Loucy (cell line): ENCODE results near the gene RSPO1.

Experiments
- CTCF ChIP-seq: fragments of 200-600 bp; sonication (generic); conservative IDR thresholded peaks from 2 replicates; pipeline ENCODE4 v1.5.1; 2014; ENCODE audit warnings: mild to moderate bottlenecking, antibody characterized with exemption, low read length
- EZH2phosphoT487 ChIP-seq: fragments of 200-600 bp; IDR thresholded peaks from 2 replicates; pipeline ENCODE4 v1.6.1; 2018; ENCODE audit warnings: antibody characterized with exemption, mild to moderate bottlenecking, moderate library complexity, borderline replicate concordance

- TF ChIP-seq CTCF (no peak), EZH2phosphoT487 (no peak)
These were observed 32.5 kb upstream of the RSPO1 start for GRCh38 chr1:37667023-37667671.
